ENCODE data around the gene TMEM235.

The TMEM235 gene

DNA sequence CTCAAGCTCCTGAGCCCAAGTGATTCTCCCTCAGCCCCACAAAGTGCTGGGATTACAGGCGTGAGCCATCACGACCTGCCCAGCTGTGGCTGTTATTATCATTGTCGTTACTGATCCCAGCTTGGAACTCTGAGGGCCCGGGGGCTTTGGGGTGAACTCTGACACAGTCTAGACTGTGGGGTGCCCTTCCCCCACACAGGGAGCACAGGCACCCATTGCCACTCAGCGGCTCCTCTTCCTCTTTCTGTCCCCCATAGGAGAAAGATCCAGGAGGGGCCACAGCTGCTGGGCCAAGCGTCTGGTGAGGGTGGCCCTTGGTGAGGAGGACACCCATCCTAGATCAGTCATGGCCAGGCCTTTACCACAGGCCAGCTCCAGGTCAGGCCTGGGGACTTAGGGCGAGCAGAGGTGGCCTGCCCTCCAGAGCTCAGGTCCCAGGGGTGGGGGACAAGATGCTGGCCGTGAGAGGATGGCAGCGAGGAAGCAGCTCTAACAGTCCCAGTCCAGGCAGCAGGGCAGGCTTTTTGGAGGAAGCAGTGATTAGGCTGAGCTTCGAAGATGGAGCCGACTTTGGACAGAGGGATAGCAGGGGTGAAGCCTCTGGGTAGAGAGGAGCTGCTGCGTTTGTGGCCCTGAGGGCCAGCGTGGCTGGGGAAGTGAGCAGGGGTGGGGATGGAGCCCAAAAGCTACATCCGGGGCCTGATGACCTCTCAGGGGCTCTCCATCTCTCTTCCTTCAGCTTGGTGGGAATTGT is 24.7 kb downstream of the TMEM235 start:
- in situ Hi-C loops (cut with MboI; ENCODE audit: low pct_unique_long_range_greater_than_20kb, low sequenced_read_pairs, unreplicated experiment), result no loop called here
- TF ChIP-seq, protein P1, sequence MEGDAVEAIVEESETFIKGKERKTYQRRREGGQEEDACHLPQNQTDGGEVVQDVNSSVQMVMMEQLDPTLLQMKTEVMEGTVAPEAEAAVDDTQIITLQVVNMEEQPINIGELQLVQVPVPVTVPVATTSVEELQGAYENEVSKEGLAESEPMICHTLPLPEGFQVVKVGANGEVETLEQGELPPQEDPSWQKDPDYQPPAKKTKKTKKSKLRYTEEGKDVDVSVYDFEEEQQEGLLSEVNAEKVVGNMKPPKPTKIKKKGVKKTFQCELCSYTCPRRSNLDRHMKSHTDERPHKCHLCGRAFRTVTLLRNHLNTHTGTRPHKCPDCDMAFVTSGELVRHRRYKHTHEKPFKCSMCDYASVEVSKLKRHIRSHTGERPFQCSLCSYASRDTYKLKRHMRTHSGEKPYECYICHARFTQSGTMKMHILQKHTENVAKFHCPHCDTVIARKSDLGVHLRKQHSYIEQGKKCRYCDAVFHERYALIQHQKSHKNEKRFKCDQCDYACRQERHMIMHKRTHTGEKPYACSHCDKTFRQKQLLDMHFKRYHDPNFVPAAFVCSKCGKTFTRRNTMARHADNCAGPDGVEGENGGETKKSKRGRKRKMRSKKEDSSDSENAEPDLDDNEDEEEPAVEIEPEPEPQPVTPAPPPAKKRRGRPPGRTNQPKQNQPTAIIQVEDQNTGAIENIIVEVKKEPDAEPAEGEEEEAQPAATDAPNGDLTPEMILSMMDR (IDR thresholded peaks at IDR 0.05; ENCODE audit: extremely low read depth, insufficient read depth, missing control alignments), result no peak
- DNase-seq (ENCODE audit: low spot score), result no peak

DNA sequence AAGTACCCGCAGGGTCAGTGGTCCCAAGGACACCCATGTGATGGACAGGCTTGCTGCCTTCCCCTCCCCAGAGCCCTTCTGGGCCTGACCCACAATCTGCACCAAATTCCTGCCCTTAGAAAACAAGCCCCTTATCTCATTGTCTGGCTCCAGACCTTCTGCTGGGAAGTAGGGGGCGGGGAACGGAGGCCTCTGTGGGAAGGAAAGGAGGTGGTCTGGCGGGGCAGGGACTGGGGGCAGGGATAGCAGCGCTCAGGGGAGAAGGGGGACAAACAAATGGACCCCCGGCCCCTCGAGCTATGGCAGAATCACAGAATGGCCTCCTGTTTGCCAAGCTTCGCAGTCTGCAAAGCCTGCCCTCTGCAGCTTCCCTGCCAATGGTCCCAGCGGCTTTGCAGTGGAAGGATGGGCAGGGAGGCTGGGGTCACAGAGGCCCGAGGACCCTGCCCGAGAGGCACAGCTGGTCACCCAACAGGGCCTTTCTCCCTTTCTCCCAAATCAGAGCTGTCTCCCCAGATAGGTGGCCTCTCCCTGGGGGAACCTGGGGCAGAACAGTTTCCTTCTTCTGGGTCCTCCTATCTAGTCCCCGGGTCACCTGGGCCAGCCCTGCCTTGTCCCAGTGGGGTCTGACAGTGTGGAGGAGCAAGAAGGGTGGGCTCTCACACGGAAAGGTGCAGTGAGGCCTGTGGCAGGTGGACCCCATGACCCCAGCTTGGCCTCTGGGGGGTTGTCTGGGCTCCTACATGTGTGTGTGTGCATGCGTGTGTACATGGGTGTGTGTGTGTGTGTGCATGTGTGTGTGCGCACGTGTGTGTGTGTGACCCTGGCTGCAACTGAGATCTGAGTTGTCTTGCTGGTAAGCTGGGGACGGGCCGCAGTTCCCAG is 25.5 kb downstream of the TMEM235 start:
- no peak for DNase-seq (ENCODE audit: low spot score)
- TF ChIP-seq, protein P1 (IDR thresholded peaks at IDR 0.05; ENCODE audit: extremely low read depth, insufficient read depth, missing control alignments), result no peak
- in situ Hi-C loops (cut with MboI; ENCODE audit: low pct_unique_long_range_greater_than_20kb, low sequenced_read_pairs, unreplicated experiment), result no loop called here

GRCh38 chr17:78257810-78258322 is 26.4 kb downstream of the TMEM235 start:
- TF ChIP-seq, protein P1 (IDR thresholded peaks at IDR 0.05; ENCODE audit: extremely low read depth, insufficient read depth, missing control alignments), result no peak
- DNase-seq (ENCODE audit: low spot score), result peak; percentile 64
- in situ Hi-C loops (cut with MboI; ENCODE audit: low pct_unique_long_range_greater_than_20kb, low sequenced_read_pairs, unreplicated experiment), result no loop called here

- TF ChIP-seq, protein P1 (IDR thresholded peaks at IDR 0.05; ENCODE audit: extremely low read depth, insufficient read depth, missing control alignments), result no peak
- DNase-seq (ENCODE audit: low spot score), result no peak
- in situ Hi-C loops (cut with MboI; ENCODE audit: low pct_unique_long_range_greater_than_20kb, low sequenced_read_pairs, unreplicated experiment), result no loop called here
Measured at GRCh38 chr17:78258323-78259191, 27.1 kb downstream of the TMEM235 start.

- in situ Hi-C loops (cut with MboI; ENCODE audit: low pct_unique_long_range_greater_than_20kb, low sequenced_read_pairs, unreplicated experiment), result no loop called here
- TF ChIP-seq, protein P1 (IDR thresholded peaks at IDR 0.05; ENCODE audit: extremely low read depth, insufficient read depth, missing control alignments), result no peak
- DNase-seq (ENCODE audit: low spot score), result no peak
Measured at GRCh38 chr17:78259192-78259554, 27.7 kb downstream of the TMEM235 start.

Data from GM13977 (cell line).